K562 (cell line): ENCODE data around the gene DHRS11. TPM values are rescaled to one million over a fixed set of nuclear protein-coding genes. Genes with fewer than 3 reads are reported as not detected.
A peak's percentile ranks its signal among the peaks of the same experiment; 100 is the strongest.

ENCODE experiments used
- ADNP ChIP-seq: fragments of 200-800 bp; sonication (Bioruptor generic); IDR thresholded peaks from 2 replicates; pipeline ENCODE4 v1.6.1; 2016; ENCODE audit warnings: missing genetic modification characterization, missing compliant biosample characterization
- BCOR ChIP-seq: fragments of 450-650 bp; IDR thresholded peaks from 2 replicates; pipeline ENCODE4 v1.6.1; 2016
- CC2D1A ChIP-seq: fragments of 450-650 bp; IDR thresholded peaks from 2 replicates; pipeline ENCODE4 v1.6.1; 2017; ENCODE audit warnings: mild to moderate bottlenecking
- KDM1A ChIP-seq, 2 experiments: fragments of 450-650 bp; IDR thresholded peaks; 2 replicates each; pipeline ENCODE4 v1.6.1; 2016; ENCODE audit warnings: mild to moderate bottlenecking in 2 of 2
- KDM2B ChIP-seq: fragments of 250-450 bp; sonication (Bioruptor Pico); IDR thresholded peaks from 2 replicates; pipeline ENCODE4 v1.8.0; 2021; ENCODE audit warnings: mild to moderate bottlenecking, moderate library complexity
- MIER1 ChIP-seq: fragments of 450-650 bp; IDR thresholded peaks from 2 replicates; pipeline ENCODE4 v1.6.1; 2016; ENCODE audit warnings: antibody characterized with exemption, mild to moderate bottlenecking, low read depth
- NBN ChIP-seq: fragments of 450-650 bp; IDR thresholded peaks from 2 replicates; pipeline ENCODE4 v1.6.1; 2016; ENCODE audit warnings: low read depth, mild to moderate bottlenecking
- NCOA1 ChIP-seq: fragments of 450-650 bp; IDR thresholded peaks from 2 replicates; pipeline ENCODE4 v1.6.1; 2016; ENCODE audit warnings: low read depth
- NFE2L1 ChIP-seq: fragments of 450-650 bp; IDR thresholded peaks from 2 replicates; pipeline ENCODE4 v1.6.1; 2016; ENCODE audit warnings: missing genetic modification characterization, low read depth, mild to moderate bottlenecking, missing compliant biosample characterization, moderate library complexity, borderline replicate concordance
- PCBP1 ChIP-seq: fragments of 200-400 bp; formaldehyde crosslinking; IDR thresholded peaks from 2 replicates; pipeline ENCODE4 v1.6.1; 2018; ENCODE audit warnings: mild to moderate bottlenecking, low read depth, low read length; ENCODE audit not compliant: poor library complexity, severe bottlenecking
- RBM14 ChIP-seq: fragments of 200-400 bp; formaldehyde crosslinking; IDR thresholded peaks from 2 replicates; pipeline ENCODE4 v1.6.1; 2018; ENCODE audit warnings: low read depth, mild to moderate bottlenecking, low read length, moderate library complexity, borderline replicate concordance; ENCODE audit not compliant: insufficient read depth
- RBM25 ChIP-seq: fragments of 200-400 bp; formaldehyde crosslinking; IDR thresholded peaks from 2 replicates; pipeline ENCODE4 v1.6.1; 2018; ENCODE audit warnings: low read length, low read depth, moderate library complexity; ENCODE audit not compliant: severe bottlenecking
- RNF2 ChIP-seq: sonication (generic); IDR thresholded peaks from 2 replicates; pipeline ENCODE4 v1.6.1; 2016
- SREBF2 ChIP-seq: sonication (generic); formaldehyde crosslinking; IDR thresholded peaks from 2 replicates; pipeline ENCODE4 v1.4.0; 2020; ENCODE audit warnings: mild to moderate bottlenecking, missing genetic modification reagents
- ZNF121 ChIP-seq: sonication (generic); formaldehyde crosslinking; conservative IDR thresholded peaks from 2 replicates; pipeline ENCODE4 v1.8.0; 2022; ENCODE audit warnings: missing genetic modification reagents
- ZNF133 ChIP-seq: fragments of 250-450 bp; sonication (Bioruptor Pico); IDR thresholded peaks from 2 replicates; pipeline ENCODE4 v1.4.0; 2020; ENCODE audit warnings: mild to moderate bottlenecking
- ZNF134 ChIP-seq: fragments of 250-450 bp; sonication (Bioruptor Pico); conservative IDR thresholded peaks from 2 replicates; pipeline ENCODE4 v1.4.0; 2020
- ZNF175 ChIP-seq: fragments of 200-800 bp; sonication (Bioruptor generic); IDR thresholded peaks from 2 replicates; pipeline ENCODE4 v1.6.1; 2016; ENCODE audit warnings: low read depth, mild to moderate bottlenecking, missing genetic modification characterization, missing compliant biosample characterization
- ZNF589 ChIP-seq: fragments of 200-800 bp; sonication (Bioruptor generic); IDR thresholded peaks from 2 replicates; pipeline ENCODE4 v1.6.1; 2016; ENCODE audit warnings: low read depth, missing genetic modification characterization, missing compliant biosample characterization
- polyA plus RNA-seq, 8 experiments: library from polyadenylated mRNA; depleted of rRNA in 4 of 8; stranded (reverse) in 5 of 8; unstranded in 3 of 8; fragments of >200 nt; fragmentation: Nextera tagmentation in 2 of 8; fragmentation: Illumina TruSeq in 1 of 8; extraction: Ambion mirVana in 2 of 8; extraction: Trizol in 1 of 8; gene quantifications; 2 replicates each; pipeline versions ENCODE4 v1.2.1 to v1.2.3, GENCODE V29; 2011 to 2014; ENCODE audit warnings: inconsistent platforms in 1 of 8, missing spikeins in 1 of 8
- total RNA-seq, 7 experiments: library from RNA; depleted of rRNA in 6 of 7; stranded (reverse); fragments of >200 nt in 6 of 7; fragmentation: Illumina TruSeq in 2 of 7; extraction: Trizol in 2 of 7; gene quantifications; 2 replicates each; pipeline versions ENCODE4 v1.2.1 to v1.2.3, GENCODE V29; 2011 to 2021; ENCODE audit warnings: low replicate concordance in 1 of 7
- TF ChIP-seq, protein P1 (sequence below), 2 experiments: fragments of 450-650 bp in 1 of 2; sonication (generic) in 1 of 2; formaldehyde crosslinking; conservative IDR thresholded peaks; 2 replicates each; pipeline versions ENCODE4 v1.4.0 to v1.8.1; 2020 to 2022; ENCODE audit warnings: mild to moderate bottlenecking in 1 of 2, missing genetic modification reagents in 1 of 2
- TF ChIP-seq, protein P2 (sequence below), 2 experiments: fragments of 450-650 bp in 1 of 2; sonication (generic) in 1 of 2; formaldehyde crosslinking in 1 of 2; IDR thresholded peaks; 2 replicates each; pipeline versions ENCODE4 v1.7.1 to v1.9.0; 2016 to 2022; ENCODE audit warnings: inconsistent platforms in 1 of 2, mild to moderate bottlenecking in 1 of 2, missing genetic modification reagents in 1 of 2

DHRS11 gene
- total and polyA plus RNA-seq, 9 of the 15 experiments (the other 6 are each of a cell fraction or from before 2014, with no cell fraction given): 15.2 to 123 (median 59.8) TPM

DNA sequence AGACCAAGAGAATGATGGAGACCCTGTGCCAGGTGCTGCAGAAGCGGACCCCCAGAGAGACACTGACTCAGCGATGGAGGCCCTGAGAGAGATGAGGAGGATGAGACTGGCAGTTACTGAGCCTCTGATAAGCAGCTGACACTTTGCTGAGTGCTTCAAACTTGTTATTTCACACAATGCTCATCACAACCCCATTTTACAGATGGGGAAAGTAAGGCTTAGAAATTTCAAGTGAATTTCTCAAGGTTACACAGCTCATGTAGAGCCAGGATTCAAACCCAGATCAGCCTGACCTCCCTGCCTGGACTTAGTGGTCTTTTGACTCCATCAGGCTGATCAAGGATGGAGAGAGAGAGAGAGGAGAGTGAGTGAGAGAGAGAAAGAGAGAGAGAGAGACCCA lies 36.9 kb downstream of the DHRS11 start (continued):
- TF ChIP-seq, protein P1, sequence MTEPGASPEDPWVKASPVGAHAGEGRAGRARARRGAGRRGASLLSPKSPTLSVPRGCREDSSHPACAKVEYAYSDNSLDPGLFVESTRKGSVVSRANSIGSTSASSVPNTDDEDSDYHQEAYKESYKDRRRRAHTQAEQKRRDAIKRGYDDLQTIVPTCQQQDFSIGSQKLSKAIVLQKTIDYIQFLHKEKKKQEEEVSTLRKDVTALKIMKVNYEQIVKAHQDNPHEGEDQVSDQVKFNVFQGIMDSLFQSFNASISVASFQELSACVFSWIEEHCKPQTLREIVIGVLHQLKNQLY (CRISPR knock-in tag; conservative IDR thresholded peaks at IDR 0.05): no peak
- TF ChIP-seq KDM1A (IDR thresholded peaks at IDR 0.05) (peak in 1 of 2 experiments; percentile 43; a peak in 1 of 4 replicates), ZNF133 (CRISPR knock-in tag) (no peak), ZNF589 (CRISPR knock-in tag) (no peak), MIER1 (no peak), PCBP1 (no peak), NBN (no peak), ADNP (tag) (0 out of 2 replicates have a peak, but pooled peaks have one; percentile 19), ZNF134 (CRISPR knock-in tag) (no peak), RBM25 (peak; percentile 70), ZNF175 (CRISPR knock-in tag) (no peak), KDM2B (no peak), ZNF121 (no peak), BCOR (peak; percentile 67), RBM14 (no peak), NFE2L1 (tag) (no peak), CC2D1A (no peak), RNF2 (no peak), SREBF2 (CRISPR knock-in tag) (no peak), NCOA1 (no peak)
- TF ChIP-seq, protein P2, sequence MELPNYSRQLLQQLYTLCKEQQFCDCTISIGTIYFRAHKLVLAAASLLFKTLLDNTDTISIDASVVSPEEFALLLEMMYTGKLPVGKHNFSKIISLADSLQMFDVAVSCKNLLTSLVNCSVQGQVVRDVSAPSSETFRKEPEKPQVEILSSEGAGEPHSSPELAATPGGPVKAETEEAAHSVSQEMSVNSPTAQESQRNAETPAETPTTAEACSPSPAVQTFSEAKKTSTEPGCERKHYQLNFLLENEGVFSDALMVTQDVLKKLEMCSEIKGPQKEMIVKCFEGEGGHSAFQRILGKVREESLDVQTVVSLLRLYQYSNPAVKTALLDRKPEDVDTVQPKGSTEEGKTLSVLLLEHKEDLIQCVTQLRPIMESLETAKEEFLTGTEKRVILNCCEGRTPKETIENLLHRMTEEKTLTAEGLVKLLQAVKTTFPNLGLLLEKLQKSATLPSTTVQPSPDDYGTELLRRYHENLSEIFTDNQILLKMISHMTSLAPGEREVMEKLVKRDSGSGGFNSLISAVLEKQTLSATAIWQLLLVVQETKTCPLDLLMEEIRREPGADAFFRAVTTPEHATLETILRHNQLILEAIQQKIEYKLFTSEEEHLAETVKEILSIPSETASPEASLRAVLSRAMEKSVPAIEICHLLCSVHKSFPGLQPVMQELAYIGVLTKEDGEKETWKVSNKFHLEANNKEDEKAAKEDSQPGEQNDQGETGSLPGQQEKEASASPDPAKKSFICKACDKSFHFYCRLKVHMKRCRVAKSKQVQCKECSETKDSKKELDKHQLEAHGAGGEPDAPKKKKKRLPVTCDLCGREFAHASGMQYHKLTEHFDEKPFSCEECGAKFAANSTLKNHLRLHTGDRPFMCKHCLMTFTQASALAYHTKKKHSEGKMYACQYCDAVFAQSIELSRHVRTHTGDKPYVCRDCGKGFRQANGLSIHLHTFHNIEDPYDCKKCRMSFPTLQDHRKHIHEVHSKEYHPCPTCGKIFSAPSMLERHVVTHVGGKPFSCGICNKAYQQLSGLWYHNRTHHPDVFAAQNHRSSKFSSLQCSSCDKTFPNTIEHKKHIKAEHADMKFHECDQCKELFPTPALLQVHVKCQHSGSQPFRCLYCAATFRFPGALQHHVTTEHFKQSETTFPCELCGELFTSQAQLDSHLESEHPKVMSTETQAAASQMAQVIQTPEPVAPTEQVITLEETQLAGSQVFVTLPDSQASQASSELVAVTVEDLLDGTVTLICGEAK (IDR thresholded peaks at IDR 0.05): no peak
- TF ChIP-seq, protein P2 (CRISPR knock-in tag; IDR thresholded peaks at IDR 0.05): no peak
